Activated CD4-positive, alpha-beta T cell treated with anti-CD3 and anti-CD28 coated beads, Interleukin-2, Interleukin-6, amounts not matched to agents 100 ng/mL and 50 ng/mL, durations not matched to agents 16 hours and 8 hours (primary cell): ENCODE data around the gene SFT2D3.

Experiments used
- DNase-seq: peaks from one replicate; pipeline ENCODE4 v3.0.0-alpha.2; 2020

SFT2D3 gene

GRCh38 chr2:127664895-127665225 lies 36.4 kb upstream of the SFT2D3 start:
- no peak for DNase-seq

DNA sequence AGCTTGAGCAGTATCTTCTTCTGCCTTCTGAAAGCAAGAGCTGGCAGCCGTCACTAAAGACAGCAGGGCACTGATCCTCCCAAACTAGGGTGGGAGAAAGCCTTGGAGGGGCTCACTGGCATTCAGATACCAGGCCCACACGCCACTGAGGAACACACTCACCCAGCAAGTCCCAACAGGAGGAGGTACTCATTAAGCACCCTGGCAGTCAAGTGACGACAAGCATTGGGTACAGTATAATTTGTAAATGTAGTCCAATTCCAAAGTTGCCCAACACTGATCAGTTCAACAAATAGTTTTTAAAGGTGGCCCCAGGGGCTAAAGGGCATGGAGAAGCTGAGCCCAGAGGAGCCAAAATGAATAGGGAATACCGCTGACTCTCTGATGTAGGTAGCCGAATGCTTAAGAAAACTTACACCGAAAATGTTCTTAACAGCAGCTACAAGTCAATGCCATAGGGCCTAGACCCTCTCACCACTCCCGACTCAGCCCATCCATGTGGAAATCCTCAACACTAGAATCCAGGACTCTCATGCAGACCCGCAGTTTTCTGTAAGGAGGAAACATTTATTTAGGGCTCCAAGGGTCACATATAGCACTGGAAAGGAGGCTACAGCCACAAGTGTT lies 35.9 kb upstream of the SFT2D3 start:
- DNase-seq = no peak

- no peak for DNase-seq
Measured at GRCh38 chr2:127669056-127669455, 32.2 kb upstream of the SFT2D3 start.

DNA sequence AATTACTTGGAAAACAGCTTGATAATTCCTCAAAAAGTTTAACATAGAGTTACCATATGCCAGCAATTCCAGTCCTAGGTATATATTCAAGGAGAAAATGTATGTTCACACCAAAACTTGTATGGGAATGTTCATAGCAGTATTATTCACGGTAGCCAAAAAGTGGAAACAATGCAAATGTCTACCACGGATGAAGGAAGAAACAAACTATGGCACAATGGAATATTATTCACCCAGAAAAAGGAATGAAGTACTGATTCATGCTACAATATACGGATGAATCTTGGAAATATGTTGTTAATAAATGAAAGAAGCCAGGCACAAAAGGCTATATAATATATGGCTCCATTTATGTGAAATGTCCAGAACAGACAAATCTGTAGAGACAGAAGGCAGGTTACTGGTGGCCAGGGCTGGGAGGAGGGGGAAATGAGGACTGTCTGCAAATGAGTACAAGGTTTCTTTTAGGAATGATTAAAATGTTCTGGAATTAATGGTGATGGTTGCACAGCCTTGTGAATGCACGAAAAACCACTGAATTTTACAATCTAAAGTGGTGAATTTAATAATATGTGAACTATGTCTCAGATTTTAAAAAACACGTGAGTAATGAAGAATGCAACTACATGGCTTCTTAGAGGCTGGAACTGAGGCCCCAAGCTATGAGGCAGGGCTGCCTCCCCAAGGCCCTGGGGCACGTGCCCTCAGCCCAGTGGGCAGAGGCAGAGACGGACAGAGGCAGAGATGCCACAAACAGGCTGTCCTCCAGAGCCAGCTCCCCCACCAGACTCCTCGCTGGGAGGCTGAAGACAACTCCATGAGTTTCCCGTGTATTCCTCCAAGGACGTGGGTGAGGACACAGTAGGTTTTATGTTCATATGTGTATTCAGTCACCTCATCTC lies 31.0 kb upstream of the SFT2D3 start:
- DNase-seq = no peak

DNA sequence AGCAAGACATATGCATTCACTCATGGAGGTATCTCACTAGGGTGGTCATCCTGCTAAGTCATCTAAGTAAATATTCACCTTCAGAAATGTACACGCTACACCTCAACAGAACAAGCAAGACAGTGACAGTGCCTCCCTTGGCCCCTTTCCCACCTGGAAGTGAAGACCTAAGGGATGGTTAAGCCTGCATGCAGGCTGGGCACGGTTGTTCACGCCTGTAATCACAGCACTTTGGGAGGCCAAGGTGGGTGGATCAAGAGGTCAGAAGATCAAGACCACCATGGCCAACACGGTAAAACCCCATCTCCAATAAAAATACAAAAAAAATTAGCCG lies 30.4 kb upstream of the SFT2D3 start:
- DNase-seq = no peak

- DNase-seq = no peak
Measured at GRCh38 chr2:127671557-127672302, 29.6 kb upstream of the SFT2D3 start.

DNA sequence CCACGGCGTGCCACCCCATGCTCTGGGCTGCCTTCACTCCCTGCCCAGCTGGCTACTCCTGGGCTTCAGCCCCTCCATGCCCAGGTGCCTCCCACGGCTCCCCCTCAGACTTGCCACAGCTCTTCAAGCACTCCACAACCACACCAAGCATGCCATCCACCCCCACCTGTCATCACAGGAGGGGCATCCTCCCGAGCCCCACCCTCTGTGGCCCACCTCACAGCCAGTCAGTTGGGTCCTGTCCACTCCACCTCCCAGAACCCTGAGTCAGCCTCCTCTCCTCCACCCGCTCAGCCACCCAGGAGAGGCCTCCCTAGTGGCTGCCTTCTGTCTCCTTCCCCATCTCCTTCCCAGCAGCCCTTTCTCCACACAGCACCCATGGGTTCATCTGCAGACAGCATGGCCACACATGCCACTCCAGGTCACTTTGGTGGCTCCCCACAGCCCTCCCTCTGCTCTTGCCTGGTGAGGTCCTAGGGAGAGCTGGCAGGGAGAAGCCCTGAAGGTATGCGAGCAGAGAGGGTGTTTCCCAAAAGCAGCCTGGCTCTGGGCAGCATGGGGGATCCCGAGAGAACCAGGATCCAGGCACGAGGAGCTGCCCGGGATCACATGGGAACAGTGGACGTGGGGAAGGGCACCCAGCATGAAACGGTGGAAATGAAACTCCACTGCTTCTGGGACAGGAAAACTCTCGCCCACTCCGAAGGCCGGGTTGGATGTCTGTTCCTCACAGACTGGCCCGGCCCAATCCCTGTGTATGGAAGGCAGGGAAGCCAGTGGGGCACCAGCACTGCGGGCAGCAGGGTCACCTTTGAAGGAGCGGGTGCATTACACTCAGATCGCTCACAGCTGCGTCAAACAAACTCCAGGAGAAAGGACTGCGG lies 28.7 kb upstream of the SFT2D3 start:
- DNase-seq = no peak

- DNase-seq = no peak
Measured at GRCh38 chr2:127673291-127674069, 27.8 kb upstream of the SFT2D3 start.

- DNase-seq = peak; percentile 12
Measured at GRCh38 chr2:127674241-127675209, 26.8 kb upstream of the SFT2D3 start.

GRCh38 chr2:127675331-127676261 lies 25.7 kb upstream of the SFT2D3 start, which contains the start of gene LIMS2:
TSS of gene LIMS2 (minus strand) at chr2:127675530. CDS start at chr2:127675024, 506 bp downstream.
- no peak for DNase-seq

DNA sequence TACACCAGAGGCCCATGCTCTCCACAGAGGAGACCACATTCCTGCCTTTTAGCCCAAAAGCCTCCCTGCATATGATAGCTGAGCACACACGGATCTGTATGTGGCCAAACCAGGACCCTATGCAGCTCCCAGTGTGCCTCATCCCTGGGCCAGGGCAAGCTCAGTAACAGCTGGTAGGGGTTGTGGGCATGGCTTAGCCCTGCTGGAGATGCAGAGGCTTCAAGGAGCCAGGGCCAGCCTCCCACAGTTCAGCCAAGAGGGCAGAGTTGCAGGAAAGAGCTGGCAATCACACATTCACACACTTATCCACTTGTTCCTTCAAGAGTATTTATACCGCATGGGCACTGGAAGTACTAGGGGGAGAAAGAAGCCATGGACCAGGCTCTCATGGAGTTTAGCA lies 24.4 kb upstream of the SFT2D3 start:
- DNase-seq = no peak

GRCh38 chr2:127678531-127678930 lies 22.8 kb upstream of the SFT2D3 start:
- DNase-seq = no peak

DNA sequence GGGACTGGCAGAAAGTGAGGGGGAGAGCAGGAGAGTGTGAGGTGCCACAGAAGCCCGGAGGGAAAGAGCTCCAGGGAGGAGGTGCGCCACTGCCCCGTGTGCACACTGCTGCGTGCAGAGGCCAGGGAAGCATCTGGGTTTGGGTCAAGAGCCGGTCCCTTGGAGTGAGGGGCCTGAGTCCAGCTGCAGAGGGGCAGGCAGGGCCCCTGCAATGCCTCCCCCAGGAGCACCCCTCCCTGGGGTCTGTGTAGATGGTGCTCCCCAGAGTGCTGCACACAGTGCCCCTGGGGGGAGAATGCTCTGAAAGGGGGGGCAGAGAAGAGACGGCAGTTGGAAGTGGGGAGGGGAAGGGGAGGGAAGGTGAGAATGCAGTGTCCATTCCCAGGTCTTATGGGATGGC lies 22.3 kb upstream of the SFT2D3 start:
- no peak for DNase-seq

DNA sequence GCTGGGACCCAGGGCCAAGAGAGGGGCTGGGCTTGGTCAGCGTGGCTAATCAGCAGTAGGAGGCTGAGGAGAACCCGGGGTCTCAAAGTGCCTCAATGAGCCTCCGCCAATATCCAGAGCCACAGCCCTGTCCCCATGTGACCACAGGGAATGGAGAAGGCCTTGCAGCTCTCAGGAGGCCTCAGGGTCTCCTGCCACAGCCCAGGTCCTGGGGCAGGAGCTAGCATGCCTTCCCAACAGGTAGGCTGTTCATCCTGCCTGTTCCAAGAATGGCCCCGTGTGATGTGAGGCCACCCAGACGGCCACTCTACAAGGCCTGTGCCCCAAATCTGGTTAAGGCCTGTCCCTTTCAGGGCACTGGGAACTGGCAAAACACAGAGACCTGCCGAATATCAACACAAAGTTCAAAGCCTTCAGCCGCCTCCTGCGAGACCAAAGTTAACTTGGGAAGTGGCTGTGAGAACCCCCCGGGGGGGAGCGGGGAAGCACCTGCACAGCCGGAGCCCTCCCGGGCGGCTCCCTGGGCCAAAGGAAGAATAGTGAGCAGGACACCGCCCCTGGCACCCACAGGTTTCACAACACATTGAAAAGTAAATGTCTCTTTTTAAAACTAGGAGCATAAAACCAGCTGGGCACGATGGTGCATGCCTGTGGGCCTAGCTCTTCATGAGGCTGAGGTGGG lies 21.5 kb upstream of the SFT2D3 start:
- DNase-seq = no peak

GRCh38 chr2:127680706-127681287 lies 20.5 kb upstream of the SFT2D3 start:
- DNase-seq = no peak

GRCh38 chr2:127681288-127681804 lies 20.0 kb upstream of the SFT2D3 start:
- DNase-seq = no peak

DNA sequence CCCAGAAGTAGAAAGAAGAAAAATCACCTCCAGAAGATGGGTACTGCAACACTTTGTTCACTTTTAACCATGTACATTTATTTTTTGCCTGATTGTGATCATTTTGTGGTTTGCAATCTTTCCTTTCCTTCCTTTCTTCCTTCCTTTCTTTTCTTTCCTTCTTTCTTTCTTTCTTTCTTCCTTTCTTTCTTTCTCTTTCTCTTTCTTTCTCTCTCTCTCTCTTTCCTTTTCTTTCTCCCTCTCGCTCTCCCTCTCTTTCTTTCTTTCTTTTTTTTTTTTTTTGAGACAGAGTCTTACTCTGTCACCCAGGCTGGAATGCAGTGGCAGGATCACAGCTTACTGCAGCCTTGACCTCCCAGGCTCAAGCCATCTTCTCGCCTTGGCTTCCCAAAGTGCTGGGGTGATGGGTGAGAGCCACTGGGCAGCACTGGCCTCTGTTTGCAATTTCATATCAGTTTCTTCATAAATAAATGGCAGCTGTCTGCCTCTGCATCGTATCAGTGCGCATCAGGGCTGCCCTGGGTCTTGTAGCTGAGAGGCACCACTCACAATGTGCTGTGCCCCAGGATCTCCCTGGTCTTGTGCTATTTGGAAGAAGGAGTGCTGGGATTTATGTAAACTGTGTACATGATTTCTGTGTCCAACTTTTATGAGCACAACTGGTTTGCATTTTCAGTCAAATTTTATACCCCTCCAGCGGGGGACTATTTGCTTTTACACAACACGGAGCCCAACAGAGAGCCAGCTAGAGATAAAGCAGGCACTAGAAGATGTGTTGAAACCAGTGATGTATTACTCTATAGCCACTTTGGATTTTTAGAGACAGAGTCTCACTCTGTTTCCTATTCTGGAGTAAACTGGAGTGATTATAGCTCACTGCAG lies 19.1 kb upstream of the SFT2D3 start:
- DNase-seq = no peak
